OCI-LY1 (cell line): Measurements from ENCODE around the gene TMEM236.

Experiments used
- CTCF ChIP-seq: fragments of 200-600 bp; sonication (generic), shearing (Covaris generic); IDR thresholded peaks from 2 replicates; pipeline ENCODE4 v1.5.1; 2017; ENCODE audit warnings: mild to moderate bottlenecking, antibody characterized with exemption, low read length, moderate library complexity, mixed read lengths
- EZH2 ChIP-seq: fragments of 200-600 bp; sonication (generic), shearing (Covaris generic); IDR thresholded peaks from 2 replicates; pipeline ENCODE4 v1.8.0; 2017; ENCODE audit warnings: borderline replicate concordance, mixed run types, mild to moderate bottlenecking, antibody characterized with exemption, low read length, moderate library complexity, mixed read lengths

- TF ChIP-seq EZH2: no peak
- TF ChIP-seq CTCF: no peak
These were observed 64.2 kb downstream of the TMEM236 start for GRCh38 chr10:17816199-17816598.
